Sigmoid colon (tissue), 4 donors: ENCODE data around the gene PREX1.

Experiments used
- CTCF ChIP-seq, 4 experiments: fragments of 450-650 bp in 3 of 4; fragments of 200-600 bp in 1 of 4; IDR thresholded peaks; one replicate each; pipeline ENCODE4 v1.5.1; 2016 to 2019; ENCODE audit warnings: antibody characterized with exemption in 4 of 4, mild to moderate bottlenecking in 3 of 4, moderate library complexity in 2 of 4
- EP300 ChIP-seq, 4 donors: sonication (generic); formaldehyde crosslinking; IDR thresholded peaks; one replicate each; pipeline ENCODE4 v1.6.1; 2017; ENCODE audit warnings: antibody characterized with exemption in 4 of 4
- POLR2A ChIP-seq, 2 donors: fragments of 450-650 bp; IDR thresholded peaks; one replicate each; pipeline ENCODE4 v1.6.1; 2016; ENCODE audit warnings: antibody characterized with exemption in 2 of 2, mild to moderate bottlenecking in 2 of 2, moderate library complexity in 2 of 2
- POLR2AphosphoS5 ChIP-seq, 4 donors: sonication (generic); formaldehyde crosslinking; IDR thresholded peaks; one replicate each; pipeline ENCODE4 v1.6.1; 2017; ENCODE audit warnings: antibody characterized with exemption in 4 of 4

DNA sequence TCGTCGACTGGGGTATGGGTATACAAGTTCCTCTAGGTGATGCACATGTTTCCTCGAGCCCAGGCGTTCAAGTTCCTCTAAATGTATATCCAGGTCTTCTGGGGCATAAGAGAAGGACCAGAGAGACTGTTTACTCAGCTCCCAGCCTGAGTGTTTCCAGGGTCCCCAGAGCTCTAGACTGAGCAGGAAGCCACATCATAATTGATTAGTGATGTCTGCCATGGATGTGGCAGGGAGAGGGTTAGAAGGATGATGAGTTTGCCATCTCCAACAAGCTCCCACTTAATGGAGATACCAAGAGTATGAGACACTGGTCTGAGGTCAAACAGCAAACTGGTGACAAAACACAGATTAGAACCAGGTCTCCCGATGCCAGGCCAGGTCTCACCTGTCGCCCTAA is 74.8 kb downstream of the PREX1 start:
- TF ChIP-seq CTCF (IDR thresholded peaks at IDR 0.05) (no peak), POLR2A (IDR thresholded peaks at IDR 0.05) (no peak), POLR2AphosphoS5 (IDR thresholded peaks at IDR 0.05) (no peak), EP300 (IDR thresholded peaks at IDR 0.05) (no peak)
